ENCODE results near the gene MKLN1.

DNA sequence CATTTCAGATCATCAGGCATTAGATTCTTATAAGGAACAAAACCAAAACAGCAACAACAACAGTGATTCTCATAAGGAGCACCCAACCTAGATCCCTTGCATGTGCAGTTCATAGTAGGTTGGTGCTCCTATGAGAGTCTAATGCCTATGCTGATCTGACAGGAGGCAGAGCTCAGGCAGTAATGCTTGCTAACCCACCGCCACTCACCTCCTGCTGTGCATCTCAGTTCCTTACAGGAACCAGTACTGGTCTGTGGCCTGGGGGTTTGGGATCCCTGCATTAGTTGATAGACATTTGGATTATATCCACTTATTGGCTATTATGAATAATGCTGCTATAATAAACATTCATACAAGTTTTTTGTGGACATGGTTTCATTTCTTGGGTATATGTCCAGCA is 14.0 kb downstream of the MKLN1 start:
- TF ChIP-seq, protein P1, sequence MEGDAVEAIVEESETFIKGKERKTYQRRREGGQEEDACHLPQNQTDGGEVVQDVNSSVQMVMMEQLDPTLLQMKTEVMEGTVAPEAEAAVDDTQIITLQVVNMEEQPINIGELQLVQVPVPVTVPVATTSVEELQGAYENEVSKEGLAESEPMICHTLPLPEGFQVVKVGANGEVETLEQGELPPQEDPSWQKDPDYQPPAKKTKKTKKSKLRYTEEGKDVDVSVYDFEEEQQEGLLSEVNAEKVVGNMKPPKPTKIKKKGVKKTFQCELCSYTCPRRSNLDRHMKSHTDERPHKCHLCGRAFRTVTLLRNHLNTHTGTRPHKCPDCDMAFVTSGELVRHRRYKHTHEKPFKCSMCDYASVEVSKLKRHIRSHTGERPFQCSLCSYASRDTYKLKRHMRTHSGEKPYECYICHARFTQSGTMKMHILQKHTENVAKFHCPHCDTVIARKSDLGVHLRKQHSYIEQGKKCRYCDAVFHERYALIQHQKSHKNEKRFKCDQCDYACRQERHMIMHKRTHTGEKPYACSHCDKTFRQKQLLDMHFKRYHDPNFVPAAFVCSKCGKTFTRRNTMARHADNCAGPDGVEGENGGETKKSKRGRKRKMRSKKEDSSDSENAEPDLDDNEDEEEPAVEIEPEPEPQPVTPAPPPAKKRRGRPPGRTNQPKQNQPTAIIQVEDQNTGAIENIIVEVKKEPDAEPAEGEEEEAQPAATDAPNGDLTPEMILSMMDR (IDR thresholded peaks at IDR 0.05; ENCODE audit: low read depth, low read length, missing input control): no peak
- TF ChIP-seq GABPA (IDR thresholded peaks at IDR 0.05 in 1 of 2, conservative IDR thresholded peaks at IDR 0.05 in 1 of 2) (no peak), SP1 (IDR thresholded peaks at IDR 0.05) (no peak), TAF1 (conservative IDR thresholded peaks at IDR 0.05) (no peak), YY1 (IDR thresholded peaks at IDR 0.05) (no peak), JUND (IDR thresholded peaks at IDR 0.05) (no peak), RAD21 (IDR thresholded peaks at IDR 0.05) (no peak), FOXA1 (IDR thresholded peaks at IDR 0.05) (no peak)
- TF ChIP-seq, protein P2, sequence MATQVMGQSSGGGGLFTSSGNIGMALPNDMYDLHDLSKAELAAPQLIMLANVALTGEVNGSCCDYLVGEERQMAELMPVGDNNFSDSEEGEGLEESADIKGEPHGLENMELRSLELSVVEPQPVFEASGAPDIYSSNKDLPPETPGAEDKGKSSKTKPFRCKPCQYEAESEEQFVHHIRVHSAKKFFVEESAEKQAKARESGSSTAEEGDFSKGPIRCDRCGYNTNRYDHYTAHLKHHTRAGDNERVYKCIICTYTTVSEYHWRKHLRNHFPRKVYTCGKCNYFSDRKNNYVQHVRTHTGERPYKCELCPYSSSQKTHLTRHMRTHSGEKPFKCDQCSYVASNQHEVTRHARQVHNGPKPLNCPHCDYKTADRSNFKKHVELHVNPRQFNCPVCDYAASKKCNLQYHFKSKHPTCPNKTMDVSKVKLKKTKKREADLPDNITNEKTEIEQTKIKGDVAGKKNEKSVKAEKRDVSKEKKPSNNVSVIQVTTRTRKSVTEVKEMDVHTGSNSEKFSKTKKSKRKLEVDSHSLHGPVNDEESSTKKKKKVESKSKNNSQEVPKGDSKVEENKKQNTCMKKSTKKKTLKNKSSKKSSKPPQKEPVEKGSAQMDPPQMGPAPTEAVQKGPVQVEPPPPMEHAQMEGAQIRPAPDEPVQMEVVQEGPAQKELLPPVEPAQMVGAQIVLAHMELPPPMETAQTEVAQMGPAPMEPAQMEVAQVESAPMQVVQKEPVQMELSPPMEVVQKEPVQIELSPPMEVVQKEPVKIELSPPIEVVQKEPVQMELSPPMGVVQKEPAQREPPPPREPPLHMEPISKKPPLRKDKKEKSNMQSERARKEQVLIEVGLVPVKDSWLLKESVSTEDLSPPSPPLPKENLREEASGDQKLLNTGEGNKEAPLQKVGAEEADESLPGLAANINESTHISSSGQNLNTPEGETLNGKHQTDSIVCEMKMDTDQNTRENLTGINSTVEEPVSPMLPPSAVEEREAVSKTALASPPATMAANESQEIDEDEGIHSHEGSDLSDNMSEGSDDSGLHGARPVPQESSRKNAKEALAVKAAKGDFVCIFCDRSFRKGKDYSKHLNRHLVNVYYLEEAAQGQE (IDR thresholded peaks at IDR 0.05): no peak
- TF ChIP-seq, protein P3, sequence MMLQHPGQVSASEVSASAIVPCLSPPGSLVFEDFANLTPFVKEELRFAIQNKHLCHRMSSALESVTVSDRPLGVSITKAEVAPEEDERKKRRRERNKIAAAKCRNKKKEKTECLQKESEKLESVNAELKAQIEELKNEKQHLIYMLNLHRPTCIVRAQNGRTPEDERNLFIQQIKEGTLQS (IDR thresholded peaks at IDR 0.05): no peak
